ENCODE measurements around the gene MIS12. TPM values are rescaled to one million over a fixed set of nuclear protein-coding genes. Genes with fewer than 3 reads are reported as not detected.

Gene MIS12
- total RNA-seq, 1 donor from 2014 or later = 33.9 TPM

DNA sequence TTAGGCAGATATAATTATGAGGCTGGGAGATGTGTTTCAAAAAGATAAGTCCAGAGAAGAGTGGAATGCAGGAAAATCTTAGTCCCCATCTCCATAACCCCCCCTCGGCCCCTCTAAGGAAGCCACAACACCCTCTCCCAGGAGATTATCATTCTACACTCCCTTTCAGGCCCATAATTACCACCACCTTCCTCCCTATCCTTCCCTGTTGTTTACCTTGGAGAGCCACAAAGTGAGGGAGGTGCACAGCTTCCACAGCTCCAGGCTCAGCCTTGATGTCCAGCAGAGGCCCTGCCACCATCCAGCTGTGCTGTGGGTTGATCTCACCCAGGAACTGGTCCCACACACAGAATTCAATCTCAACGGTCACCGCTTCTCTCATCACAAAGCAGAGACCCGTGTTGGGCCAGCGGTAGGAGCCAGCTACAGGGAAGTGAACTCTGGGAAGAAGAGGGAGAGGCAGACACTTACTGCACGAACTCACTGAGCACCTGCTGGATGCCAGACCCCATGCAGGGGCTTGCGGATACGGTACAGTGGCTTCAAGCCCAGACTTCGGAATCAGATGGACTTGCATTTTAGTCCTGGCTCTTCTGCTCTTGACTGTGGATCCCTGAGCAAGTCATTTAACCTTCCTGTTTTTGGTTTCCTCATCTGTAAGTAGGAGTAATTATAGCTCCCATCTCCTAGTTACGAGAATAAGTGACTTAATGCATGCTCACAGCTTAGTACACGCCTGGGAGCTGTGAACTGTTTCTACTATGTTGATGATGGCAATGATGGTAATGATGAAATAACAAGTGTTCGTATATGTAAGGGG lies 44.1 kb downstream of the MIS12 start:
- TF ChIP-seq CTCF (conservative IDR thresholded peaks at IDR 0.05) = no peak
- H3K9me3 Mint-ChIP-seq = no peaks in the 10 kb centered on the region
- H3K27ac Mint-ChIP-seq (ENCODE audit: unreplicated experiment) = no peak overlapping the region
- H3K4me1 Mint-ChIP-seq = peaks cover 21% of the 10 kb centered on the region
- no peaks in the 10 kb centered on the region for H3K36me3 Mint-ChIP-seq (ENCODE audit: low read depth)
- H3K27me3 Mint-ChIP-seq (ENCODE audit: low read depth) = no peaks in the 10 kb centered on the region
- DNase-seq (ENCODE audit: low read depth, low spot score) = no peak
- H3K4me3 Mint-ChIP-seq = no peak overlapping the region

GRCh38 chr17:5531085-5531418 lies 44.7 kb downstream of the MIS12 start:
- DNase-seq (ENCODE audit: low read depth, low spot score) = no peak
- no peaks in the 10 kb centered on the region for H3K27me3 Mint-ChIP-seq (ENCODE audit: low read depth)
- no peaks in the 10 kb centered on the region for H3K36me3 Mint-ChIP-seq (ENCODE audit: low read depth)
- no peaks in the 10 kb centered on the region for H3K9me3 Mint-ChIP-seq
- no peak overlapping the region for H3K4me3 Mint-ChIP-seq
- no peak overlapping the region for H3K27ac Mint-ChIP-seq (ENCODE audit: unreplicated experiment)
- no peak for TF ChIP-seq CTCF (conservative IDR thresholded peaks at IDR 0.05)
- H3K4me1 Mint-ChIP-seq = peaks cover 21% of the 10 kb centered on the region

DNA sequence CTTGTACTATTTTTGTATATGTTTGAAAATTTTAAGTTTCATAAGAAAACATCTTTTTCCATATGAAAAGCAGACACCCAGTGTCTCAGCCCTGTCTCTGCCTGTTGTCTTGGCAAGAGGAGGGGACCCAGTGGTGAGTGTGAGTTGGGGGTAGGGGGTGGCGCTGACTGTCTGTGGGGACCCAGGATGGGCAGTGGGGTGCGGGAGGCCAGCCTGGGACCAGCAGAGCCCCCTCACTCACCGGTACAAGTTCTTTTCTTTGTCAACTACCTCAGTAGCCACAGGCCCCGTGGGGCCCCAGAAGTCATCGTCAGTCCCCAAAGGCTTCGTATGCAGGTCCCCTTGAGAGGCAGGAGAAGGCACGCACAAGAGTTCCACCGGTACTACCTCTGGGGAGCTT lies 46.2 kb downstream of the MIS12 start:
- Mint-ChIP-seq H3K27me3 (ENCODE audit: low read depth) (no peaks in the 10 kb centered on the region), H3K36me3 (ENCODE audit: low read depth) (no peaks in the 10 kb centered on the region), H3K27ac (ENCODE audit: unreplicated experiment) (no peak overlapping the region), H3K4me1 (peaks cover 5% of the 10 kb centered on the region), H3K9me3 (no peaks in the 10 kb centered on the region), H3K4me3 (no peak overlapping the region)
- no peak for TF ChIP-seq CTCF (conservative IDR thresholded peaks at IDR 0.05)
- no peak for DNase-seq (ENCODE audit: low read depth, low spot score)

- Mint-ChIP-seq H3K27me3 (ENCODE audit: low read depth) (no peaks in the 10 kb centered on the region), H3K4me1 (no peaks in the 10 kb centered on the region), H3K27ac (ENCODE audit: unreplicated experiment) (no peak overlapping the region), H3K9me3 (no peaks in the 10 kb centered on the region), H3K36me3 (ENCODE audit: low read depth) (no peaks in the 10 kb centered on the region), H3K4me3 (no peak overlapping the region)
- no peak for DNase-seq (ENCODE audit: low read depth, low spot score)
- no peak for TF ChIP-seq CTCF (conservative IDR thresholded peaks at IDR 0.05)
Observed at GRCh38 chr17:5533486-5534315, 47.3 kb downstream of the MIS12 start.

DNA sequence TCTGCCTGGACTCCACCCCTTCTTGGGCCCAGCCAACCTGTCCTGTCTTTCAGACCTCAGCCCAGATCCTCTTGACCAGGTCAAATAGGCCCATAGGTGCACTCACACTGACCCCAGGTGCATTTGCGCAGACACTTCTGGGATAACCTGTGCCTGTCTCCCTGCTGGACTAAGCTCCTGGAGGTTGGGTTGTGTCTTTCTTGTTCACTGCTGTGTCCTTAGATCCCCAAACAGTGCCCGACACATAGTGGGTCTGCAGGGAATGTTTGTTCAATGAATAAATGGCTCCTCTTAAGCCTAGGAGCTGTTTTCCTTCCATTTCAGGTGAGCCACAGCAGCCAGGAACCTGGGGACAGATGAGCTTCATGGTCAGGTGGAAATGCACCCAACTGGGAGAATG lies 49.1 kb downstream of the MIS12 start:
- H3K4me3 Mint-ChIP-seq = no peak overlapping the region
- DNase-seq (ENCODE audit: low read depth, low spot score) = no peak
- no peaks in the 10 kb centered on the region for H3K27me3 Mint-ChIP-seq (ENCODE audit: low read depth)
- H3K9me3 Mint-ChIP-seq = no peaks in the 10 kb centered on the region
- TF ChIP-seq CTCF (conservative IDR thresholded peaks at IDR 0.05) = no peak
- no peaks in the 10 kb centered on the region for H3K4me1 Mint-ChIP-seq
- no peaks in the 10 kb centered on the region for H3K36me3 Mint-ChIP-seq (ENCODE audit: low read depth)
- no peak overlapping the region for H3K27ac Mint-ChIP-seq (ENCODE audit: unreplicated experiment)

Data from neural crest cell (in vitro differentiated cells).